GM18511 (cell line): ENCODE data around the gene SORT1.
"Not testable (repeated sequence)": the region's sequence is repeated elsewhere in the genome, so short reads cannot be mapped to it uniquely, and the experiment has no call there.

ENCODE experiments used
- ATAC-seq: cut with Tn5 transposase; IDR thresholded peaks from one replicate; pipeline ENCODE4 v1.9.1; 2021; ENCODE audit warnings: mild to moderate bottlenecking, moderate library complexity; ENCODE audit not compliant: unreplicated experiment

SORT1 gene

DNA sequence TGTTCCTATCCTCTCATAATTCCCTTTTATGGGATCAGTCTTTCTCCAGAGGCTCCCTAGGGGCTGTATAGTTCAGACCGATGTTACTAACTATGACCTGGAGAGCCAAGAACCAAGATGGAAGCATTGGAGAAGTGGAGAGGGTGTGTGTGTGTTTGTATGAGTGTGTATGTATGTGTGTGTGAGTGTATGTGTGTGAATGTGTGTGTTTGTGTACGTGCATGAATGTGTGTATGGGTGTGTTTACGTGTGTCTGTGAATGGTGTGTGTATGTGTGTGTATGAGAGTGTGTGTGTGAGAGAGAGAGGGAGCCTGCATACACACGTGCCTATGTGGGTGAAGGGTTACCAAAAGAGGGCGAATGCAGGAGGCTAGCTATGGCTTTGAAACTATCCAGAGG is 95.8 kb downstream of the SORT1 start:
- no peak for ATAC-seq

GRCh38 chr1:109300650-109301151 is 97.0 kb downstream of the SORT1 start:
- ATAC-seq, result no peak

GRCh38 chr1:109299558-109300343 is 98.0 kb downstream of the SORT1 start:
- no peak for ATAC-seq

- ATAC-seq, result no peak
These were observed 98.8 kb downstream of the SORT1 start for GRCh38 chr1:109298666-109299557.

DNA sequence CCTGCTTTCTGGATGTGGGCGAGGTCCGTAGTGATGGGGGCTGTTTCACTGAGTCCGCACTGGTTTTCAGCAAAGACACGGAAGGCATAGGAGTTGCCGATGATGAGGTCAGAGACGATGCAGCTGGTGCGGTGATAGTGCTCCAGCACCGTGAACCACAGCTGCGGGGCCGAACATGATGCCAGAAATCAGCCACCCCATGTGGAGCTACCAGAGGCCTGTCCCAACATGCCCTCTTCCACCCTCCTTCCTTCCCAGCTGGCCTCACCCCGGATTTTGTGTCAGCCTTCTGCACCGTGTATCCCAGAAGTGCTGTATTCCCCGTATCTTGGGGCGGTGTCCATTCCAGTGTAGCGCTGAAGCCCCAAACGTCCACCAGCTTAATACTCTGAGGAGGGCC is 100.9 kb downstream of the SORT1 start:
- ATAC-seq, result no peak

DNA sequence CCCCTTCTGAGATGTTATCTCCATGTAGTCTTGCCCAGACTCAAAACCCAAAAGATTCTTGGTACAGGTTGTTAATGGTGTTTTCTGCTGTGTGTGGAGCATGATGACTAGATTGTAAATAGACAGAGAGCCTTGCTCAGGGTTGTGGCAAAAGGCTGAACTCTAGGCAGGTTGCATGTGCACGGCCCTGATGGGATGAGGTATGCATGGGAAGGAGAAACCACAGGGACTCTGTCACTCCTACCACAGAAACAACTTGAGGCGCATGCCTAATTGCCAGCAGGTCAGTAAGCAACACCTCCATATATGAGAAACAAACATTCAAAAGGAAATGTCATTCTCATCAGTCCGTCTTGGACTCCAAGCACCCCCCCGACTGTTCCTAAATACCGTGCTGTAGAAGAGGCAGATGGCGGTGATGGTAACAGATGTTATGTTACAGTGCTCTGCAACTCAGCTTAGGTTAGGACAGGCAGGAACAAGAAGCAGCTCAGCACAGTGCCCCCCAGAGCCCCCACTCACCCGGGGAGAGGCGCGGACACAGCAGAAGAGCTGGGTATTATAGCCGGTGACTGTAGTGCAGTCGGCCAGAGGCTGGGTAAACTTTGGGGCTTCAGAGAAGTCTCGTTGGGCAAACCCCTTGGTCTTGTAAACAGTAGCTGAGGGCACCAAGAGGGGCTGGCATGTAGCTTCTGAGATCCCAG is 101.9 kb downstream of the SORT1 start:
- no peak for ATAC-seq

GRCh38 chr1:109294481-109294880 is 103.2 kb downstream of the SORT1 start:
- no peak for ATAC-seq

DNA sequence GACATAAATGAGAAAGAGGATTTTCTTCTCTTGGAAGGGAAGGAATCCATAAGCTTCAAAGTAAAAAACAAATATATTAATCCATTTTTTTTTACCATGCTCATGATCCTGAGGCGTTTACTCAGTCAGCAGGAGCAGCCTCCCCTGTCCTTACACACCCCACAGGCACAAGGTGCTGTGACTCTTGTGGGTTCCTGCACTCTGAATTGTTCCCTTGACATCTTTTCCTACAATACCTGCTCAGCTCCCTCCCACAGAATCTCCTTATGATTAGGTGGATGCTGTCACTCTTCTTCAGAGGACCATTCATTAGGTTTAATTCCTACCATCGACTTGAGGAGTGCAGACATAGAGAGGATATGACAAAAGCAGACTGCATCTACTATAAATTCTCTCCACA is 104.7 kb downstream of the SORT1 start:
- no peak for ATAC-seq

DNA sequence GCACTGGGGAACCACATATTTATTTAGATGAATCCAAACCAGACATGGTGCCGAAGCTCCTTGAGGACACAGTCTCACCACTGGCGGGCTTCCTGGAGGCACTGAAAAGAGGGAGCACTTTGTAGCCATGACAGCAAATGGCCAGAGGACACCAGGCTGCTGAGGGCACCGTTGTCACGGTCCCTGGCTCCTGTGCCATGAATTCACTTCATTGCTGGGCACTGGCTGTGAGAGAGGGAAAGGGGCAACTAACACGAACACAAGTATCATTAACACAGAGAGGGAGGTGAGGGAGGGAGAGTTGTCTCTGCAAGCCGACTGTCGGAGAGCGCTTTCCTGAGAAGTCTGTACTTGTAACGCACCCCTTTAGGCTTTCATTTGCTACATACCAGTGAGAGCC is 105.4 kb downstream of the SORT1 start:
- ATAC-seq, result no peak

DNA sequence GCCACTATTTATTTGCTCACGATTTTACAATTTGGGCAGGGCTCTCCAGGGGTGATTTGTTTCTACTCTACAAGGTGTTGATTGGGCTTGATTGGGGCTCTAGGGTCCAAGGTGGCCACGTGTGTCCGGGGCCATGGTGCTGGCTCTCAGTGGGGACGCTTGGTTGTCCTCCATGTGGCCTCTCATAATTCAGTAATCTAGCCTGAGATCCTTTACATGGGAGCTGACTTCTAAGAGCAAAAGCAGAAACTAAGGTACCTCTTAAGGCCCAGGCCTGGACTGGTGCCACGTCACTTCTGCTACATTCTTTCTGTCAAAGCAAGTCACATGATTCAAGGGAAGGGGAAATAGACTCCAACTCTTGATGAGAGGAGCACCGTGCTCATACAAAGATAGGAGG is 106.7 kb downstream of the SORT1 start:
- ATAC-seq, result no peak

- no peak for ATAC-seq
These were observed 107.6 kb downstream of the SORT1 start for GRCh38 chr1:109290137-109290536.

GRCh38 chr1:109286762-109287161 is 111.0 kb downstream of the SORT1 start:
- ATAC-seq, result not testable (repeated sequence)

DNA sequence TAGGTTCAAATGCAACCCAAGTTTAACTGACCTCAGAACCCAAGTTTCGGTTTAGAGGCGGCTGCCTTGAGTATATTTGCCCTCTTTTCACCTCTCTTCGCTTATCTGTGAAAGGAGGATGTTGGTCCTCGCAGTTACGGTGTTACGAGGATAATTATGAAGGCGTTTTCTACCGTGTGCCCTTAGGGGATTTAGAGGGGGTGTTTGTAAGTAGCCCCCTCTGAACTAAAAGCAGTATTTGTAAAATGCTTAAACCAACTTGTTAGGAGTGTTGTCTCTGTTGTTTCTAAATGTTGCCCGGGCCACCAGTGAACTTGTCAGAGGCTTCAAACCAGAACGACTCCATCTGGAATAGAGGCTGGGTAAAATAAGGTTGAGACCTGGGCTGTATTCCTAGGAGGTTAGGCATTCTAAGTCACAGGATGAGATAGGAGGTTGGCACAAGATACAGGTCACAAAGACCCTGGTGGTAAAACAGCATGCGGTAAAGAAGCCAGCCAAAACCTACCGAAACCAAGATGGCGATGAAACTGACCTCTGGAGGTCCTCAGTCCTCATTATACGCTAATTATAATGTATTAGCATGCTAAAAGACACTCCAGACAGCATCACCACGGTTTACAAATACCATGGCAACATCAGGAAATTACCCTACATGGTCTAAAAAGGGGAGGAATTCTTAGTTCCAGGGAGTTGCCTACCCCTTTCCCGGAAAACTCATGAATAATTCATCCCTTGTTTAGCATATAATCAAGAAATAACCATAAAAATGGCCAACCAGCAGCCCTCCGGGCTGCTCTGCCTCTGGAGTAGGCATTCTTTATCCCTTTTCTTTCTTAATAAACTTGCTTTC is 113.7 kb downstream of the SORT1 start:
- ATAC-seq, result no peak

- peak; percentile 97 for ATAC-seq
These were observed 114.6 kb downstream of the SORT1 start, which contains the start of gene PSRC1 for GRCh38 chr1:109282952-109283747. PSRC1 (minus strand) TSS chr1:109283145.

DNA sequence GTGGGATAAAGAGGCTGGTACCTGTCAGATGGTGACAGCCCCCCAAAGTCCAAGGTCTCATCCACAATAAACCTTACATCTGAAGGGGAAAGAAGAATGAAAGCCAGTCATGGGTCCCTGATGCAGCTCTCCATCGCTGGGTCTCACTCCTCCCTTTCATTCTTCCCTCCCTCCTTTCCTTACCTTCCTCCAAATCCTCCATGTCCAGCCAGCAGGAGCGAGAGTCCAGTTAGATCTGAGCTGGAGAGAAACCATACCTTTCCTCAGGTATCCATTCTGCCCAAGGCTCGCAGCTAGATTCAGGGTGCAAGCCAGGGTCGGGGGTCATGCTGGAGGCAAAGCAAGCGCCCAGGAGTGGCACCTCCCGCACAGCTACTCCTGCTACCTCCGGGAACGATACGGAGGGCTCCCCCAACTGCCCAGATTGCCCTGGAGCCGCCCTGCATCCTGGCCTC is 115.2 kb downstream of the SORT1 start:
- no peak for ATAC-seq

- no peak for ATAC-seq
These were observed 115.8 kb downstream of the SORT1 start for GRCh38 chr1:109281680-109282496.

DNA sequence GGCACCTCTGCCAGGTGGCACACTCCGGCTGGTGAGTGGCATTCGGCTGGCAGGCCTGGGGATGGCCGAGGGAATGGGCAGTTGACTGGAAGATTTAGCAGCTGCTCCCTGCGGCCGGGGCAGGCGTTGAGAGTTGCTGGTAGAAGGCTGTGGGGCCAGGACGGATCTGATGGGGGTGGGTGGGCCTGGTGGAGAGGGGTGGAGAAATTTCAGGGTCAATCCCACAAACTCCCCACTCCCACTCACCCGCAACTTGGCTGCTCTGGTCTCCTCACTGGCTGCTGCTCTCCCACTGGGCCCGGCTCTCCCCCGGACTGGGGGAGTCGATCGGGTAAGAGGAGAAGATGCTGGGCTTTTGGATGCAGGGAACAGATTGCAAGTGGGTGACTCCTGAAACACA is 116.9 kb downstream of the SORT1 start:
- no peak for ATAC-seq

DNA sequence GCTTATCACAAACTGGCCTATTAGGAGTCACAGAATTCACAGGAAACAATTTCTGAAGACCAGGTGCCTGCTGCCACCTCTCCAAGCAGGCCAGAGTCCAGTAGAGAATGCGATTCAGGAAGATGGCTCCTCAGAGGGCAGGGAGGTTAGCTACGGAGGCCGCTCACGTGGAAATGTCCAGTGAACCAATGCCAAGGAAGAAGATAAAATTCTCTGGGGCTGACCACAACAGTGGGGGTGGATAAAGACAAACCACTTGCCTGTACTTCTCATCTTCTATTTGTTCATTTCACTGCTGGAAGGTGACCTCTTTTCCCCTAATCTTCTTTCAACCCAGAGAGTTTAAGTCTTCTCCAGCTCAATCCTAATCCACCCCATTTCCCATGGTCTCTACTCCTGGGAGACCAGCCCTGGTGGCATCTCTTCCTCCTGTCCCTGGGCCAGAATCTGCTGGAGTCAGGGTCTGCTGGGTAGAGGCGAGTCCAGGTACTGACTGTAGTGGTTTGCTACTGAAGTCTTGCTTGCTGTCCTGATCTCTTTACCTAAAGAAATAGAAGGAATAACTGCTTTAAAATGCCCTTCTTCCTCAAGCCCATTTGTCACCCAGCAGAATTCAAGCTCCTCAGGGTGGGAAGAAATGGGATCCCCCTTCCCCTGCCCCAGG is 118.0 kb downstream of the SORT1 start:
- ATAC-seq, result no peak
